ENCODE measurements around the gene ARHGDIA. TPM values are rescaled to one million over a fixed set of nuclear protein-coding genes. Genes with fewer than 3 reads are reported as not detected.
A peak's percentile ranks its signal among the peaks of the same experiment; 100 is the strongest.

Gene ARHGDIA
- total RNA-seq, 6 experiments from 2014 or later: 92.4 to 162 (median 137) TPM

- ATAC-seq (no peak), DNase-seq (no peak)
- no peaks in the 10 kb centered on the region for H3K27me3 ChIP-seq
- peak overlapping the region; percentile 47 to 91 (median 89) for H3K27ac ChIP-seq
- TF ChIP-seq CTCF (IDR thresholded peaks at IDR 0.05): no peak
- no peak for TF ChIP-seq POLR2A (IDR thresholded peaks at IDR 0.05)
- intact Hi-C loops (cut with DNase I): no loop called here
- H3K4me3 ChIP-seq: no peak overlapping the region
- H3K36me3 ChIP-seq: no peaks in the 10 kb centered on the region
- H3K4me1 ChIP-seq: peaks cover 2 to 20% (median 15%) of the 10 kb centered on the region in 4 donors
- WGBS (ENCODE audit: insufficient coverage, low coverage, low lambda C conversion rate, missing lambda C conversion rate): 33% methylated on average over 1 of the region's 8 CpGs
- H3K9me3 ChIP-seq: no peaks in the 10 kb centered on the region
These were observed 50.0 kb downstream of the ARHGDIA start for GRCh38 chr17:81821147-81821546.

GRCh38 chr17:81819708-81820107 is 51.4 kb downstream of the ARHGDIA start:
- H3K27ac ChIP-seq: no peak overlapping the region
- no peaks in the 10 kb centered on the region for H3K27me3 ChIP-seq
- TF ChIP-seq POLR2A (IDR thresholded peaks at IDR 0.05) (no peak), CTCF (IDR thresholded peaks at IDR 0.05) (no peak)
- intact Hi-C loops (cut with DNase I): no loop called here
- no peaks in the 10 kb centered on the region for H3K9me3 ChIP-seq
- no peaks in the 10 kb centered on the region for H3K36me3 ChIP-seq
- 36% methylated on average over 9 of the region's 13 CpGs for WGBS (ENCODE audit: insufficient coverage, low coverage, low lambda C conversion rate, missing lambda C conversion rate)
- no peak for DNase-seq
- no peak overlapping the region for H3K4me3 ChIP-seq
- peaks cover 2 to 20% (median 15%) of the 10 kb centered on the region in 4 donors for H3K4me1 ChIP-seq
- no peak for ATAC-seq

- H3K27me3 ChIP-seq: no peaks in the 10 kb centered on the region
- peaks cover 2 to 18% (median 15%) of the 10 kb centered on the region in 4 donors for H3K4me1 ChIP-seq
- intact Hi-C loops (cut with DNase I): no loop called here
- TF ChIP-seq CTCF (IDR thresholded peaks at IDR 0.05) (no peak), POLR2A (IDR thresholded peaks at IDR 0.05) (no peak)
- WGBS (ENCODE audit: insufficient coverage, low coverage, low lambda C conversion rate, missing lambda C conversion rate): 52% methylated on average over 7 of the region's 7 CpGs
- DNase-seq: no peak
- H3K9me3 ChIP-seq: no peaks in the 10 kb centered on the region
- H3K4me3 ChIP-seq: no peak overlapping the region
- no peak overlapping the region for H3K27ac ChIP-seq
- no peaks in the 10 kb centered on the region for H3K36me3 ChIP-seq
- ATAC-seq: no peak
These were observed 53.4 kb downstream of the ARHGDIA start for GRCh38 chr17:81817758-81818147.

Other genes with a start within 250 kb of the ARHGDIA start
- 10 to 100 TPM; 46.5 to 63.2 (median 55.8) TPM for gene NPLOC4, start 234.2 kb downstream of the ARHGDIA start, total RNA-seq
- 1 to 10 TPM in 1 of 6 experiments, under 1 TPM in 5; 0.18 to 1.2 (median 0.62) TPM for gene TSPAN10, start 234.1 kb downstream of the ARHGDIA start, total RNA-seq
- gene PDE6G, start 214.8 kb downstream of the ARHGDIA start, total RNA-seq: under 1 TPM in 4 of 6 experiments, not detected in 2; 0.40 to 0.93 (median 0.68) TPM
- 10 to 100 TPM in 5 of 6 experiments, 1 to 10 TPM in 1; 8.3 to 24.3 (median 14.6) TPM for gene OXLD1, start 204.7 kb downstream of the ARHGDIA start, total RNA-seq
- 10 to 100 TPM in 1 of 6 experiments, 1 to 10 TPM in 5; 5.5 to 35.0 (median 6.5) TPM for gene CCDC137, start 204.6 kb downstream of the ARHGDIA start, total RNA-seq
- gene ARL16, start 187.5 kb downstream of the ARHGDIA start, total RNA-seq: 10 to 100 TPM in 4 of 6 experiments, 1 to 10 TPM in 2; 5.3 to 16.8 (median 11.1) TPM
- 10 to 100 TPM; 30.6 to 46.3 (median 37.3) TPM for gene HGS, start 187.3 kb downstream of the ARHGDIA start, total RNA-seq
- gene MRPL12, start 168.0 kb downstream of the ARHGDIA start, total RNA-seq: 100 to 1,000 TPM in 2 of 6 experiments, 10 to 100 TPM in 4; 43.8 to 119 (median 59.3) TPM
- 10 to 100 TPM; 35.6 to 92.0 (median 72.7) TPM for gene SLC25A10, start 159.1 kb downstream of the ARHGDIA start, total RNA-seq
- gene GCGR, start 67.2 kb downstream of the ARHGDIA start, total RNA-seq: 100 to 1,000 TPM in 2 of 6 experiments, 10 to 100 TPM in 4; 39.5 to 146 (median 68.5) TPM
- gene MCRIP1, start 38.0 kb downstream of the ARHGDIA start, total RNA-seq: 10 to 100 TPM; 19.0 to 32.6 (median 25.7) TPM
- under 1 TPM in 3 of 6 experiments, not detected in 3; 0.27 to 0.62 (median 0.40) TPM for gene PPP1R27, start 36.3 kb downstream of the ARHGDIA start, total RNA-seq
- gene P4HB, start 10.8 kb downstream of the ARHGDIA start, total RNA-seq: 1,000 to 10,000 TPM in 5 of 6 experiments, 100 to 1,000 TPM in 1; 856 to 5,039 (median 1,455) TPM
- 10 to 100 TPM; 11.6 to 20.3 (median 18.8) TPM for gene ALYREF, start 20.2 kb upstream of the ARHGDIA start, total RNA-seq
- 100 to 1,000 TPM in 1 of 6 experiments, 10 to 100 TPM in 5; 54.3 to 101 (median 73.3) TPM for gene ANAPC11, start 20.4 kb upstream of the ARHGDIA start, total RNA-seq
- 1 to 10 TPM in 2 of 6 experiments, under 1 TPM in 2, not detected in 2; 0.12 to 1.5 (median 0.87) TPM for gene NPB, start 30.9 kb upstream of the ARHGDIA start, total RNA-seq
- gene PCYT2, start 40.1 kb upstream of the ARHGDIA start, total RNA-seq: 100 to 1,000 TPM in 1 of 6 experiments, 10 to 100 TPM in 5; 63.5 to 103 (median 89.3) TPM
- gene SIRT7, start 46.8 kb upstream of the ARHGDIA start, total RNA-seq: 10 to 100 TPM in 4 of 6 experiments, 1 to 10 TPM in 2; 7.4 to 15.0 (median 12.2) TPM
- 10 to 100 TPM in 2 of 6 experiments, 1 to 10 TPM in 4; 7.4 to 12.9 (median 9.2) TPM for gene MAFG, start 56.4 kb upstream of the ARHGDIA start, total RNA-seq
- gene PYCR1, start 66.0 kb upstream of the ARHGDIA start, total RNA-seq: 10 to 100 TPM in 1 of 6 experiments, 1 to 10 TPM in 5; 3.2 to 10.6 (median 5.1) TPM
- gene MYADML2, start 75.9 kb upstream of the ARHGDIA start, total RNA-seq: not detected
- 1 to 10 TPM; 1.2 to 7.6 (median 3.0) TPM for gene NOTUM, start 89.8 kb upstream of the ARHGDIA start, total RNA-seq
- 10 to 100 TPM; 24.4 to 55.6 (median 32.9) TPM for gene ASPSCR1, start 106.3 kb upstream of the ARHGDIA start, total RNA-seq
- gene CENPX, start 151.5 kb upstream of the ARHGDIA start, total RNA-seq: 10 to 100 TPM; 27.3 to 81.1 (median 47.8) TPM
- gene LRRC45, start 152.0 kb upstream of the ARHGDIA start, total RNA-seq: 10 to 100 TPM in 3 of 6 experiments, 1 to 10 TPM in 3; 4.9 to 15.6 (median 11.9) TPM
- 1 to 10 TPM; 3.4 to 9.0 (median 5.4) TPM for gene RAC3, start 160.3 kb upstream of the ARHGDIA start, total RNA-seq
- 1,000 to 10,000 TPM in 2 of 6 experiments, 100 to 1,000 TPM in 4; 389 to 1,607 (median 735) TPM for gene DCXR, start 166.4 kb upstream of the ARHGDIA start, total RNA-seq
- 10 to 100 TPM; 29.9 to 53.3 (median 43.7) TPM for gene RFNG, start 180.5 kb upstream of the ARHGDIA start, total RNA-seq
- 10 to 100 TPM; 46.5 to 93.5 (median 62.1) TPM for gene GPS1, start 180.6 kb upstream of the ARHGDIA start, total RNA-seq
- 100 to 1,000 TPM in 2 of 6 experiments, 10 to 100 TPM in 4; 61.8 to 115 (median 89.9) TPM for gene DUS1L, start 194.5 kb upstream of the ARHGDIA start, total RNA-seq
- 100 to 1,000 TPM in 4 of 6 experiments, 10 to 100 TPM in 2; 76.5 to 290 (median 217) TPM for gene FASN, start 226.9 kb upstream of the ARHGDIA start, total RNA-seq